HepG2 (cell line): Measurements from ENCODE around the gene SUN5. TPM values are rescaled to one million over a fixed set of nuclear protein-coding genes. Genes with fewer than 3 reads are reported as not detected.

Experiments
- CHD4 ChIP-seq: fragments of 200-600 bp; sonication (generic); IDR thresholded peaks from 2 replicates; pipeline ENCODE4 v1.7.0; 2017; ENCODE audit warnings: mild to moderate bottlenecking, low read length, borderline replicate concordance
- GATA4 ChIP-seq: sonication (generic); IDR thresholded peaks from 2 replicates; pipeline ENCODE4 v1.6.1; 2016; ENCODE audit warnings: antibody characterized with exemption, low read depth, borderline replicate concordance
- MXD4 ChIP-seq: IDR thresholded peaks from 2 replicates; pipeline ENCODE4 v1.6.1; 2016; ENCODE audit warnings: mild to moderate bottlenecking, missing biosample characterization, missing genetic modification reagents
- NFRKB ChIP-seq: fragments of 450-650 bp; IDR thresholded peaks from 2 replicates; pipeline ENCODE4 v1.6.1; 2017
- NR2F1 ChIP-seq, 2 experiments: fragments of 450-650 bp in 1 of 2; formaldehyde crosslinking in 1 of 2; IDR thresholded peaks; 2 replicates each; pipeline versions ENCODE4 v1.5.0 to v1.6.1; 2016 to 2020; ENCODE audit warnings: mild to moderate bottlenecking in 1 of 2, missing compliant biosample characterization in 1 of 2, missing genetic modification reagents in 1 of 2, moderate library complexity in 1 of 2
- ONECUT2 ChIP-seq: sonication (generic); formaldehyde crosslinking; IDR thresholded peaks from 2 replicates; pipeline ENCODE4 v1.4.0; 2020; ENCODE audit warnings: missing genetic modification reagents
- PBX3 ChIP-seq: sonication (generic); formaldehyde crosslinking; IDR thresholded peaks from 2 replicates; pipeline ENCODE4 v1.8.1; 2023; ENCODE audit warnings: missing genetic modification reagents, inconsistent platforms, borderline replicate concordance
- RBFOX2 ChIP-seq: fragments of 200-400 bp; formaldehyde crosslinking; IDR thresholded peaks from 2 replicates; pipeline ENCODE4 v1.6.1; 2017; ENCODE audit warnings: low read depth, mild to moderate bottlenecking, low read length
- SOX6 ChIP-seq, 2 experiments: fragments of 450-650 bp in 1 of 2; sonication (generic) in 1 of 2; formaldehyde crosslinking in 1 of 2; IDR thresholded peaks; 2 replicates each; pipeline versions ENCODE4 v1.4.0 to v1.6.1; 2017 to 2020; ENCODE audit warnings: antibody characterized with exemption in 1 of 2, mild to moderate bottlenecking in 1 of 2, missing genetic modification reagents in 1 of 2
- ZBTB38 ChIP-seq: sonication (generic); formaldehyde crosslinking; IDR thresholded peaks from 2 replicates; pipeline ENCODE4 v1.5.1; 2020; ENCODE audit warnings: mild to moderate bottlenecking, missing genetic modification reagents
- ZC3H13 ChIP-seq: sonication (generic); formaldehyde crosslinking; IDR thresholded peaks from 2 replicates; pipeline ENCODE4 v1.8.1; 2023; ENCODE audit warnings: mild to moderate bottlenecking, missing genetic modification reagents, moderate library complexity
- polyA plus RNA-seq, 8 experiments: library from polyadenylated mRNA; depleted of rRNA in 3 of 8; stranded (reverse) in 7 of 8; unstranded in 1 of 8; fragments of >200 nt; fragmentation: Illumina TruSeq in 4 of 8; extraction: Trizol in 4 of 8; gene quantifications; 2 replicates each; pipeline versions ENCODE4 v1.2.1 to v1.2.3, GENCODE V29; 2011 to 2016; ENCODE audit warnings: low read depth in 4 of 8, missing spikeins in 1 of 8, mixed read lengths in 1 of 8; ENCODE audit not compliant: insufficient read depth in 1 of 8
- total RNA-seq, 5 experiments: library from RNA; depleted of rRNA; stranded (reverse); fragments of >200 nt; fragmentation: Illumina TruSeq; extraction: Trizol; gene quantifications; 2 replicates each; pipeline ENCODE4 v1.2.3, GENCODE V29; 2016; ENCODE audit warnings: low read depth in 1 of 5
- TF ChIP-seq, protein P1 (sequence below): sonication (generic); formaldehyde crosslinking; IDR thresholded peaks from 2 replicates; pipeline ENCODE4 v1.4.0; 2020; ENCODE audit warnings: missing genetic modification reagents, borderline replicate concordance
- TF ChIP-seq, protein P2 (sequence below): sonication (generic); formaldehyde crosslinking; IDR thresholded peaks from 2 replicates; pipeline ENCODE4 v1.5.0; 2020; ENCODE audit warnings: missing genetic modification reagents
- TF ChIP-seq, protein P3 (sequence below): sonication (generic); formaldehyde crosslinking; IDR thresholded peaks from 2 replicates; pipeline ENCODE4 v1.5.1; 2020; ENCODE audit warnings: mild to moderate bottlenecking, missing genetic modification reagents, moderate library complexity
- TF ChIP-seq, protein P4 (sequence below): sonication (generic); formaldehyde crosslinking; IDR thresholded peaks from 2 replicates; pipeline ENCODE4 v1.4.0; 2020; ENCODE audit warnings: missing genetic modification reagents
- TF ChIP-seq, protein P5 (sequence below): sonication (generic); formaldehyde crosslinking; IDR thresholded peaks from 2 replicates; pipeline ENCODE4 v1.4.0; 2020; ENCODE audit warnings: mild to moderate bottlenecking, missing genetic modification reagents

The SUN5 gene
- total and polyA plus RNA-seq, 2 of the 13 experiments (the other 11 are each of a cell fraction or from before 2014, with no cell fraction given) = not detected

DNA sequence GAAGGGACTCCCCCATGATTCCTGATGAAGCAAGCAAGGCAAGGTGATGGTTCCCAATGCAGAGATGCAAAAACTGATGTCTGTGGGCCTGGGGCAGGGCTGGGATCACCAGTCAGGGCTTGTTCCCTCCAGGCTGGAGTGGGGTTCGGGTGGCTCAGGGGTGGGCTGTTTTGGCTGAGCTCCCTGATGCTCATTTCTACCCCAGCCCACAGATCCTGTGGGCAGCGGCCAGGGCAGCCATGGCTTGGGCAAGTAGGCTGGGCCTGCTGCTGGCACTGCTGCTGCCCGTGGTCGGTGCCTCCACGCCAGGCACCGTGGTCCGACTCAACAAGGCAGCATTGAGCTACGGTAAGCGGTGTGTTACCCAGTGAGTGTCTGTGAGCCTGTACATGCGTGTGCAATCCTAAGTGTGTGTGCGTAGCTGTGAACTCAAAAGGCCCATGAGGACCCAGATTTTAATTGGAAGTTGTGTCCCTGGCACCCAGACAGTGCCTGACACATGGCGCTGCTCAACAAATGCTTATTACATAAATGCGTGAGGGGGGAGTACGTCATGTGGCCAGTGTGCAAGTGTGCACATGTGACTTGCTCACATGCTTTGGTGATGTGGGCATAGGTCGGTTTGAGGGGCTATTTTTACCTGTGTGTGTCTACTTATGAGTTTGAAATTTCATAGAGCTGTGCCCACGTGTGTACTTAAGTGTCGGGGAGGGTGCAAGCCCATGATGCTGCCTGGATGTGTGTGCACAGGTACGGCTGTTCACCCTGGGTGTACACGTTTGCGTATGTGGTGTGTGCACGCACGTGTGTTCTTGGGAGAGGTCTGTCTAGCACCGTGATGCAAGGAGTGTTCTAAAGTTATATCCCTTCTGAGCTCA lies 4.3 kb upstream of the SUN5 start (continued):
- TF ChIP-seq, protein P1, sequence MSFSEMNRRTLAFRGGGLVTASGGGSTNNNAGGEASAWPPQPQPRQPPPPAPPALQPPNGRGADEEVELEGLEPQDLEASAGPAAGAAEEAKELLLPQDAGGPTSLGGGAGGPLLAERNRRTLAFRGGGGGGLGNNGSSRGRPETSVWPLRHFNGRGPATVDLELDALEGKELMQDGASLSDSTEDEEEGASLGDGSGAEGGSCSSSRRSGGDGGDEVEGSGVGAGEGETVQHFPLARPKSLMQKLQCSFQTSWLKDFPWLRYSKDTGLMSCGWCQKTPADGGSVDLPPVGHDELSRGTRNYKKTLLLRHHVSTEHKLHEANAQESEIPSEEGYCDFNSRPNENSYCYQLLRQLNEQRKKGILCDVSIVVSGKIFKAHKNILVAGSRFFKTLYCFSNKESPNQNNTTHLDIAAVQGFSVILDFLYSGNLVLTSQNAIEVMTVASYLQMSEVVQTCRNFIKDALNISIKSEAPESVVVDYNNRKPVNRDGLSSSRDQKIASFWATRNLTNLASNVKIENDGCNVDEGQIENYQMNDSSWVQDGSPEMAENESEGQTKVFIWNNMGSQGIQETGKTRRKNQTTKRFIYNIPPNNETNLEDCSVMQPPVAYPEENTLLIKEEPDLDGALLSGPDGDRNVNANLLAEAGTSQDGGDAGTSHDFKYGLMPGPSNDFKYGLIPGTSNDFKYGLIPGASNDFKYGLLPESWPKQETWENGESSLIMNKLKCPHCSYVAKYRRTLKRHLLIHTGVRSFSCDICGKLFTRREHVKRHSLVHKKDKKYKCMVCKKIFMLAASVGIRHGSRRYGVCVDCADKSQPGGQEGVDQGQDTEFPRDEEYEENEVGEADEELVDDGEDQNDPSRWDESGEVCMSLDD (CRISPR knock-in tag) = no peak
- no peak for TF ChIP-seq SOX6 (IDR thresholded peaks at IDR 0.05)
- TF ChIP-seq SOX6 (CRISPR knock-in tag; IDR thresholded peaks at IDR 0.05) = no peak
- TF ChIP-seq, protein P2, sequence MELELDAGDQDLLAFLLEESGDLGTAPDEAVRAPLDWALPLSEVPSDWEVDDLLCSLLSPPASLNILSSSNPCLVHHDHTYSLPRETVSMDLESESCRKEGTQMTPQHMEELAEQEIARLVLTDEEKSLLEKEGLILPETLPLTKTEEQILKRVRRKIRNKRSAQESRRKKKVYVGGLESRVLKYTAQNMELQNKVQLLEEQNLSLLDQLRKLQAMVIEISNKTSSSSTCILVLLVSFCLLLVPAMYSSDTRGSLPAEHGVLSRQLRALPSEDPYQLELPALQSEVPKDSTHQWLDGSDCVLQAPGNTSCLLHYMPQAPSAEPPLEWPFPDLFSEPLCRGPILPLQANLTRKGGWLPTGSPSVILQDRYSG = peak; percentile 77; the same call in 1 of the 2 replicates
- no peak for TF ChIP-seq NFRKB
- peak; percentile 87; the same call in 1 of the 2 replicates for TF ChIP-seq ZC3H13 (CRISPR knock-in tag)
- peak; percentile 99 for TF ChIP-seq ZBTB38 (CRISPR knock-in tag)
- no peak for TF ChIP-seq ONECUT2 (CRISPR knock-in tag)
- TF ChIP-seq, protein P3, sequence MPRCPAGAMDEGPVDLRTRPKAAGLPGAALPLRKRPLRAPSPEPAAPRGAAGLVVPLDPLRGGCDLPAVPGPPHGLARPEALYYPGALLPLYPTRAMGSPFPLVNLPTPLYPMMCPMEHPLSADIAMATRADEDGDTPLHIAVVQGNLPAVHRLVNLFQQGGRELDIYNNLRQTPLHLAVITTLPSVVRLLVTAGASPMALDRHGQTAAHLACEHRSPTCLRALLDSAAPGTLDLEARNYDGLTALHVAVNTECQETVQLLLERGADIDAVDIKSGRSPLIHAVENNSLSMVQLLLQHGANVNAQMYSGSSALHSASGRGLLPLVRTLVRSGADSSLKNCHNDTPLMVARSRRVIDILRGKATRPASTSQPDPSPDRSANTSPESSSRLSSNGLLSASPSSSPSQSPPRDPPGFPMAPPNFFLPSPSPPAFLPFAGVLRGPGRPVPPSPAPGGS (CRISPR knock-in tag) = no peak
- TF ChIP-seq NR2F1 (CRISPR knock-in tag; IDR thresholded peaks at IDR 0.05) = no peak
- TF ChIP-seq, protein P4, sequence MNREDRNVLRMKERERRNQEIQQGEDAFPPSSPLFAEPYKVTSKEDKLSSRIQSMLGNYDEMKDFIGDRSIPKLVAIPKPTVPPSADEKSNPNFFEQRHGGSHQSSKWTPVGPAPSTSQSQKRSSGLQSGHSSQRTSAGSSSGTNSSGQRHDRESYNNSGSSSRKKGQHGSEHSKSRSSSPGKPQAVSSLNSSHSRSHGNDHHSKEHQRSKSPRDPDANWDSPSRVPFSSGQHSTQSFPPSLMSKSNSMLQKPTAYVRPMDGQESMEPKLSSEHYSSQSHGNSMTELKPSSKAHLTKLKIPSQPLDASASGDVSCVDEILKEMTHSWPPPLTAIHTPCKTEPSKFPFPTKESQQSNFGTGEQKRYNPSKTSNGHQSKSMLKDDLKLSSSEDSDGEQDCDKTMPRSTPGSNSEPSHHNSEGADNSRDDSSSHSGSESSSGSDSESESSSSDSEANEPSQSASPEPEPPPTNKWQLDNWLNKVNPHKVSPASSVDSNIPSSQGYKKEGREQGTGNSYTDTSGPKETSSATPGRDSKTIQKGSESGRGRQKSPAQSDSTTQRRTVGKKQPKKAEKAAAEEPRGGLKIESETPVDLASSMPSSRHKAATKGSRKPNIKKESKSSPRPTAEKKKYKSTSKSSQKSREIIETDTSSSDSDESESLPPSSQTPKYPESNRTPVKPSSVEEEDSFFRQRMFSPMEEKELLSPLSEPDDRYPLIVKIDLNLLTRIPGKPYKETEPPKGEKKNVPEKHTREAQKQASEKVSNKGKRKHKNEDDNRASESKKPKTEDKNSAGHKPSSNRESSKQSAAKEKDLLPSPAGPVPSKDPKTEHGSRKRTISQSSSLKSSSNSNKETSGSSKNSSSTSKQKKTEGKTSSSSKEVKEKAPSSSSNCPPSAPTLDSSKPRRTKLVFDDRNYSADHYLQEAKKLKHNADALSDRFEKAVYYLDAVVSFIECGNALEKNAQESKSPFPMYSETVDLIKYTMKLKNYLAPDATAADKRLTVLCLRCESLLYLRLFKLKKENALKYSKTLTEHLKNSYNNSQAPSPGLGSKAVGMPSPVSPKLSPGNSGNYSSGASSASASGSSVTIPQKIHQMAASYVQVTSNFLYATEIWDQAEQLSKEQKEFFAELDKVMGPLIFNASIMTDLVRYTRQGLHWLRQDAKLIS (CRISPR knock-in tag) = peak; percentile 33; the same call in 1 of the 2 replicates
- TF ChIP-seq, protein P5, sequence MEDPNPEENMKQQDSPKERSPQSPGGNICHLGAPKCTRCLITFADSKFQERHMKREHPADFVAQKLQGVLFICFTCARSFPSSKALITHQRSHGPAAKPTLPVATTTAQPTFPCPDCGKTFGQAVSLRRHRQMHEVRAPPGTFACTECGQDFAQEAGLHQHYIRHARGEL (CRISPR knock-in tag) = no peak
- 0 out of 2 replicates have a peak, but pooled peaks have one; percentile 59 for TF ChIP-seq PBX3 (CRISPR knock-in tag)
- TF ChIP-seq CHD4 = no peak
- TF ChIP-seq RBFOX2 = peak; percentile 90
- TF ChIP-seq MXD4 (CRISPR knock-in tag) = no peak
- no peak for TF ChIP-seq GATA4
